Measurements from ENCODE around the gene ENOPH1. TPM values are rescaled to one million over a fixed set of nuclear protein-coding genes. Genes with fewer than 3 reads are reported as not detected.

The ENOPH1 gene
- total and polyA plus RNA-seq, 5 donors = 15.1 to 20.1 (median 16.0) TPM

Other genes with a start within 250 kb of the ENOPH1 start
- gene HNRNPD, start 56.6 kb upstream of the ENOPH1 start, total RNA-seq = 100 to 1,000 TPM; 128 to 141 (median 135) TPM
- 141 TPM for gene HNRNPD, start 56.6 kb upstream of the ENOPH1 start, polyA plus RNA-seq
- gene HNRNPDL, start 128 bp upstream of the ENOPH1 start, total RNA-seq = 100 to 1,000 TPM in 3 of 4 donors, 10 to 100 TPM in 1; 89.5 to 185 (median 138) TPM
- 181 TPM for gene HNRNPDL, start 128 bp upstream of the ENOPH1 start, polyA plus RNA-seq
- gene TMEM150C, start 131.4 kb downstream of the ENOPH1 start, total RNA-seq = 10 to 100 TPM; 11.3 to 18.6 (median 15.7) TPM
- gene TMEM150C, start 131.4 kb downstream of the ENOPH1 start, polyA plus RNA-seq = 13.6 TPM